Thyroid gland (tissue), 4 donors: ENCODE data around the gene DPP8.

Experiments used
- POLR2A ChIP-seq, 2 donors: fragments of 450-650 bp; IDR thresholded peaks; one replicate each; pipeline ENCODE4 v1.6.1; 2017; ENCODE audit warnings: antibody characterized with exemption in 2 of 2, mild to moderate bottlenecking in 2 of 2, moderate library complexity in 1 of 2
- TF ChIP-seq, protein P1 (sequence below), 6 experiments: fragments of 200-600 bp in 3 of 6; fragments of 450-650 bp in 3 of 6; sonication (generic) in 3 of 6; IDR thresholded peaks; one replicate each; pipeline ENCODE4 v1.5.1; 2016 to 2019; ENCODE audit warnings: antibody characterized with exemption in 6 of 6, mild to moderate bottlenecking in 2 of 6, inconsistent platforms in 1 of 6, moderate library complexity in 1 of 6

DNA sequence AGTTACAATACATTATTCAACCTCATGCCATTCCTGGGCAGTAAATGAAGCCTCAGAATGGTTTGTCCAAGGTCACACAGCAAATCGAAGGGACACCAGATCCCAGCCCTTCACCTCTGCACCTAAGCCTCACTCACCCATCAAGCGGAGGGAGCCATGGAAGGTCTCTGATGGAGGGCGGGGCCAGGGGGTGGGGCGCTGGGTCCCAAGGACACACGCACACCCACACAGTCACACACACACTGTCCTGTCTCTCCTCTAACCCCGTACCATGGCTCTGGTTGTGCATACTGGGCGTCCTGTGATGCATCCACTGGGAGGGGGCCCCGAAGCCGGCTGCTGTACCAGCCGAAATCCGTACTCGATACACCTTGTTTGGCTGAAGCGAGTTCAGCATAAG is 124.4 kb downstream of the DPP8 start:
- TF ChIP-seq, protein P1, sequence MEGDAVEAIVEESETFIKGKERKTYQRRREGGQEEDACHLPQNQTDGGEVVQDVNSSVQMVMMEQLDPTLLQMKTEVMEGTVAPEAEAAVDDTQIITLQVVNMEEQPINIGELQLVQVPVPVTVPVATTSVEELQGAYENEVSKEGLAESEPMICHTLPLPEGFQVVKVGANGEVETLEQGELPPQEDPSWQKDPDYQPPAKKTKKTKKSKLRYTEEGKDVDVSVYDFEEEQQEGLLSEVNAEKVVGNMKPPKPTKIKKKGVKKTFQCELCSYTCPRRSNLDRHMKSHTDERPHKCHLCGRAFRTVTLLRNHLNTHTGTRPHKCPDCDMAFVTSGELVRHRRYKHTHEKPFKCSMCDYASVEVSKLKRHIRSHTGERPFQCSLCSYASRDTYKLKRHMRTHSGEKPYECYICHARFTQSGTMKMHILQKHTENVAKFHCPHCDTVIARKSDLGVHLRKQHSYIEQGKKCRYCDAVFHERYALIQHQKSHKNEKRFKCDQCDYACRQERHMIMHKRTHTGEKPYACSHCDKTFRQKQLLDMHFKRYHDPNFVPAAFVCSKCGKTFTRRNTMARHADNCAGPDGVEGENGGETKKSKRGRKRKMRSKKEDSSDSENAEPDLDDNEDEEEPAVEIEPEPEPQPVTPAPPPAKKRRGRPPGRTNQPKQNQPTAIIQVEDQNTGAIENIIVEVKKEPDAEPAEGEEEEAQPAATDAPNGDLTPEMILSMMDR (IDR thresholded peaks at IDR 0.05) = no peak
- no peak for TF ChIP-seq POLR2A (IDR thresholded peaks at IDR 0.05)
